ENCODE data around the gene BANF1.

The BANF1 gene

DNA sequence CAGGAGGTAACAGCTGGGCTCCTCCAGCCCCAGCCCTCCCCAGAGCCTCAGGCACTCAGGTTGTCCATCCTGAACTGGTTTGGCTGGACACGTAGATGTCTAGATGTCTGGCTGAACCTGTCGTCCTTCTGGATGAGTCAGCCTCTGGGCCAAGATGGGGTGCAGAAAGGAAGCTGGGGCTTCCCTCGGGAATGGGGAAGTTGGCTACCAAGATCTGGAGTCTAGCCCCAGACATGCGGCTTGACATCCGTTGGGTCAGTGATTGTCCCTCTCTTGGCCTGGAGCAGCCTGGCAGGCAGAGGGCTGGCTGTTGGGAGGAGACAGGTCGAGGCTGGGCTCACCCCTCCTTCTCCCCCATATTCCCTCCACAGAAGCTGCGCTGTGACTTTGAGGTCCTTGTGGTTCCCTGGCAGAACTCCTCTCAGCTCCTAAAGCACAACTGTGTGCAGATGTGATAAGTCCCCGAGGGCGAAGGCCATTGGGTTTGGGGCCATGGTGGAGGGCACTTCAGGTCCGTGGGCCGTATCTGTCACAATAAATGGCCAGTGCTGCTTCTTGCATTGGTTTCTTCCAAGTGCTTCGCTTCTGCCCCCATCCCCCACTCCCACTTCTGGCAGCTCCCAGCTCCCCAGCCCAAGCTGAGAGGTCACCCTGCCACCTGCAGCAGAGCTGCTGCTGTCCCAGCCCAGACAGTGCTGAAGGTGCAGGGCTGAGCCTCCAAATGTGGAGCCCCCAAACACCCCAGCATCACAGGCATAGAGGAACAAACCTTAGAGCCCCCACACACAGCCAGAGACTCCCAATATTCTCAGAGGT, 10.9 kb downstream of the BANF1 start:
- POLR2A ChIA-PET: no interaction called here
- TF ChIP-seq, protein P1, sequence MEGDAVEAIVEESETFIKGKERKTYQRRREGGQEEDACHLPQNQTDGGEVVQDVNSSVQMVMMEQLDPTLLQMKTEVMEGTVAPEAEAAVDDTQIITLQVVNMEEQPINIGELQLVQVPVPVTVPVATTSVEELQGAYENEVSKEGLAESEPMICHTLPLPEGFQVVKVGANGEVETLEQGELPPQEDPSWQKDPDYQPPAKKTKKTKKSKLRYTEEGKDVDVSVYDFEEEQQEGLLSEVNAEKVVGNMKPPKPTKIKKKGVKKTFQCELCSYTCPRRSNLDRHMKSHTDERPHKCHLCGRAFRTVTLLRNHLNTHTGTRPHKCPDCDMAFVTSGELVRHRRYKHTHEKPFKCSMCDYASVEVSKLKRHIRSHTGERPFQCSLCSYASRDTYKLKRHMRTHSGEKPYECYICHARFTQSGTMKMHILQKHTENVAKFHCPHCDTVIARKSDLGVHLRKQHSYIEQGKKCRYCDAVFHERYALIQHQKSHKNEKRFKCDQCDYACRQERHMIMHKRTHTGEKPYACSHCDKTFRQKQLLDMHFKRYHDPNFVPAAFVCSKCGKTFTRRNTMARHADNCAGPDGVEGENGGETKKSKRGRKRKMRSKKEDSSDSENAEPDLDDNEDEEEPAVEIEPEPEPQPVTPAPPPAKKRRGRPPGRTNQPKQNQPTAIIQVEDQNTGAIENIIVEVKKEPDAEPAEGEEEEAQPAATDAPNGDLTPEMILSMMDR (IDR thresholded peaks at IDR 0.05; ENCODE audit: control extremely low read depth, extremely low read depth, low read depth, missing control alignments): no peak
- CTCF ChIA-PET: interaction anchor here (1.2 to 8.3 kb wide), 3 partner anchors 9 to 16 kb away, joined by 3 to 67 read pairs (median 3); partner anchors contain the start of genes BANF1 and EIF1AD
- DNase-seq (ENCODE audit: extremely low spot score): no peak

GRCh38 chr11:66013762-66014100, 11.4 kb downstream of the BANF1 start:
- ChIA-PET CTCF (interaction anchor here (1.2 to 8.3 kb wide), 3 partner anchors 9 to 16 kb away, joined by 3 to 67 read pairs (median 3); partner anchors contain the start of genes BANF1 and EIF1AD), POLR2A (no interaction called here)
- DNase-seq (ENCODE audit: extremely low spot score): no peak
- TF ChIP-seq, protein P1 (IDR thresholded peaks at IDR 0.05; ENCODE audit: control extremely low read depth, extremely low read depth, low read depth, missing control alignments): no peak

- CTCF ChIA-PET: interaction anchor here (1.3 kb wide), 1 partner anchor 13 kb away, joined by 4 read pairs; no protein-coding TSS in a partner anchor
- DNase-seq (ENCODE audit: extremely low spot score): no peak
- POLR2A ChIA-PET: interaction anchor here (1.1 kb wide), 1 partner anchor 10 kb away, joined by 3 read pairs; no protein-coding TSS in a partner anchor
- TF ChIP-seq, protein P1 (IDR thresholded peaks at IDR 0.05; ENCODE audit: control extremely low read depth, extremely low read depth, low read depth, missing control alignments): no peak
Measured at GRCh38 chr11:66014804-66015453, 12.6 kb downstream of the BANF1 start.

GRCh38 chr11:66015454-66015881, 13.2 kb downstream of the BANF1 start:
- ChIA-PET POLR2A (interaction anchor here (1.1 kb wide), 1 partner anchor 10 kb away, joined by 3 read pairs; no protein-coding TSS in a partner anchor), CTCF (interaction anchor here (1.3 kb wide), 2 partner anchors 13 to 29 kb away, joined by 4 read pairs; no protein-coding TSS in a partner anchor)
- TF ChIP-seq, protein P1 (IDR thresholded peaks at IDR 0.05; ENCODE audit: control extremely low read depth, extremely low read depth, low read depth, missing control alignments): no peak
- DNase-seq (ENCODE audit: extremely low spot score): no peak

- TF ChIP-seq, protein P1 (IDR thresholded peaks at IDR 0.05; ENCODE audit: control extremely low read depth, extremely low read depth, low read depth, missing control alignments): no peak
- ChIA-PET CTCF (interaction anchor here (0.8 to 1.3 kb wide), 3 partner anchors 12 to 132 kb away, joined by 4 read pairs; no protein-coding TSS in a partner anchor), POLR2A (interaction anchor here (1.1 kb wide), 1 partner anchor 11 kb away, joined by 3 read pairs; no protein-coding TSS in a partner anchor)
- DNase-seq (ENCODE audit: extremely low spot score): no peak
Measured at GRCh38 chr11:66015936-66016792, 13.9 kb downstream of the BANF1 start.
